Measurements from ENCODE around the gene SHANK1.

SHANK1 gene

GRCh38 chr19:50649433-50650391, 69.9 kb downstream of the SHANK1 start, which contains the start of gene C19orf81:
C19orf81 (plus strand) TSS chr19:50649445; CDS start chr19:50649445, 0 bp downstream.
- intact Hi-C loops (cut with DNase I): no loop called here
- DNase-seq: peak in 18 of 42 donors; percentile 13 to 60 (median 32)

- intact Hi-C loops (cut with DNase I): no loop called here
- DNase-seq: no peak
Measured at GRCh38 chr19:50648659-50649058, 70.9 kb downstream of the SHANK1 start.

GRCh38 chr19:50647879-50648615, 71.6 kb downstream of the SHANK1 start:
- intact Hi-C loops (cut with DNase I): no loop called here
- no peak for DNase-seq

- intact Hi-C loops (cut with DNase I): no loop called here
- no peak for DNase-seq
Measured at GRCh38 chr19:50646074-50646807, 73.4 kb downstream of the SHANK1 start.

- no peak for DNase-seq
- intact Hi-C loops (cut with DNase I): no loop called here
Measured at GRCh38 chr19:50645107-50645506, 74.5 kb downstream of the SHANK1 start.

GRCh38 chr19:50644315-50644915, 75.2 kb downstream of the SHANK1 start:
- DNase-seq: no peak
- intact Hi-C loops (cut with DNase I): no loop called here

GRCh38 chr19:50640368-50640767, 79.2 kb downstream of the SHANK1 start:
- DNase-seq: no peak
- intact Hi-C loops (cut with DNase I): no loop called here

GRCh38 chr19:50639121-50640112, 80.2 kb downstream of the SHANK1 start, which contains the start of gene SYT3:
SYT3 (minus strand) TSS chr19:50639881; CDS start chr19:50637411, 2,470 bp downstream.
- DNase-seq: peak; percentile 71 to 95 (median 87)
- intact Hi-C loops (cut with DNase I): no loop called here

- intact Hi-C loops (cut with DNase I): no loop called here
- peak in 3 of 42 donors; percentile 5 to 28 (median 6) for DNase-seq
Measured at GRCh38 chr19:50638600-50638999, 81.0 kb downstream of the SHANK1 start.

- intact Hi-C loops (cut with DNase I): no loop called here
Measured at GRCh38 chr19:50636317-50637085, 83.1 kb downstream of the SHANK1 start.

GRCh38 chr19:50633973-50634372, 85.6 kb downstream of the SHANK1 start:
- intact Hi-C loops (cut with DNase I): no loop called here

More at GRCh38 chr19:50636317-50637085, 83.1 kb downstream of the SHANK1 start:
- no peak for DNase-seq

GRCh38 chr19:50633359-50633758, 86.2 kb downstream of the SHANK1 start:
- intact Hi-C loops (cut with DNase I): no loop called here
- DNase-seq: no peak

More at GRCh38 chr19:50633973-50634372, 85.6 kb downstream of the SHANK1 start:
- DNase-seq: no peak

- no peak for DNase-seq
- intact Hi-C loops (cut with DNase I): no loop called here
Measured at GRCh38 chr19:50632151-50632835, 87.3 kb downstream of the SHANK1 start.

- intact Hi-C loops (cut with DNase I): no loop called here
- no peak for DNase-seq
Measured at GRCh38 chr19:50629801-50630200, 89.8 kb downstream of the SHANK1 start.

GRCh38 chr19:50629194-50629593, 90.4 kb downstream of the SHANK1 start:
- DNase-seq: no peak

GRCh38 chr19:50628551-50628950, 91.1 kb downstream of the SHANK1 start:
- intact Hi-C loops (cut with DNase I): no loop called here

More at GRCh38 chr19:50629194-50629593, 90.4 kb downstream of the SHANK1 start:
- intact Hi-C loops (cut with DNase I): no loop called here

More at GRCh38 chr19:50628551-50628950, 91.1 kb downstream of the SHANK1 start:
- DNase-seq: no peak

All from head of caudate nucleus (tissue), 42 donors.